K562 (cell line): ENCODE measurements around the gene MKNK1. TPM values are rescaled to one million over a fixed set of nuclear protein-coding genes. Genes with fewer than 3 reads are reported as not detected.

Experiments used
- CTCF ChIP-seq, 3 experiments: IDR thresholded peaks in 2 of 3; conservative IDR thresholded peaks in 1 of 3; 2 replicates each; pipeline ENCODE4 v1.5.1; 2011 to 2012; ENCODE audit warnings: low read length in 3 of 3, mild to moderate bottlenecking in 3 of 3, control low read depth in 2 of 3, improper control_type of control experiment in 1 of 3, inconsistent platforms in 1 of 3, low read depth in 1 of 3, mixed read lengths in 1 of 3, moderate library complexity in 1 of 3; ENCODE audit not compliant: insufficient read depth in 2 of 3
- DEAF1 ChIP-seq: fragments of 450-650 bp; formaldehyde crosslinking; IDR thresholded peaks from 2 replicates; pipeline ENCODE4 v1.4.0; 2020; ENCODE audit warnings: mild to moderate bottlenecking, moderate library complexity
- RAD21 ChIP-seq, 2 experiments: fragments of 250-450 bp in 1 of 2; fragments of 450-650 bp in 1 of 2; sonication (Bioruptor Pico) in 1 of 2; formaldehyde crosslinking in 1 of 2; IDR thresholded peaks in 1 of 2; conservative IDR thresholded peaks in 1 of 2; 2 replicates each; pipeline versions ENCODE4 v1.4.0 to v1.8.0; 2020 to 2022; ENCODE audit warnings: mild to moderate bottlenecking in 2 of 2, moderate library complexity in 1 of 2
- SNAPC5 ChIP-seq: fragments of 250-450 bp; sonication (Bioruptor Pico); IDR thresholded peaks from 2 replicates; pipeline ENCODE4 v1.8.0; 2021; ENCODE audit warnings: moderate library complexity, mild to moderate bottlenecking, inconsistent platforms
- TFAP4 ChIP-seq: sonication (generic); formaldehyde crosslinking; IDR thresholded peaks from 2 replicates; pipeline ENCODE4 v1.8.0; 2022; ENCODE audit warnings: missing genetic modification reagents, mild to moderate bottlenecking, moderate library complexity, borderline replicate concordance
- polyA plus RNA-seq, 8 experiments: library from polyadenylated mRNA; depleted of rRNA in 4 of 8; stranded (reverse) in 5 of 8; unstranded in 3 of 8; fragments of >200 nt; fragmentation: Nextera tagmentation in 2 of 8; fragmentation: Illumina TruSeq in 1 of 8; extraction: Ambion mirVana in 2 of 8; extraction: Trizol in 1 of 8; gene quantifications; 2 replicates each; pipeline versions ENCODE4 v1.2.1 to v1.2.3, GENCODE V29; 2011 to 2014; ENCODE audit warnings: inconsistent platforms in 1 of 8, missing spikeins in 1 of 8
- total RNA-seq, 7 experiments: library from RNA; depleted of rRNA in 6 of 7; stranded (reverse); fragments of >200 nt in 6 of 7; fragmentation: Illumina TruSeq in 2 of 7; extraction: Trizol in 2 of 7; gene quantifications; 2 replicates each; pipeline versions ENCODE4 v1.2.1 to v1.2.3, GENCODE V29; 2011 to 2021; ENCODE audit warnings: low replicate concordance in 1 of 7

Gene MKNK1
- total and polyA plus RNA-seq, 9 of the 15 experiments (the other 6 are each of a cell fraction or from before 2014, with no cell fraction given): 27.7 to 51.3 (median 43.7) TPM

GRCh38 chr1:46530791-46531409 is 73.2 kb downstream of the MKNK1 start (continued):
- no peak for TF ChIP-seq DEAF1 (CRISPR knock-in tag)
- TF ChIP-seq CTCF (IDR thresholded peaks at IDR 0.05 in 2 of 3, conservative IDR thresholded peaks at IDR 0.05 in 1 of 3; ENCODE audit: insufficient read depth in 2 of 3, low read depth in 1 of 3, low read length in 3 of 3): peak; percentile 36 to 45 (median 44); a peak in 4 of 6 replicates
- TF ChIP-seq SNAPC5 (CRISPR knock-in tag): no peak
- 0 out of 2 replicates have a peak, but pooled peaks have one; percentile 21 for TF ChIP-seq TFAP4
- TF ChIP-seq RAD21 (CRISPR knock-in tag; conservative IDR thresholded peaks at IDR 0.05 in 1 of 2, IDR thresholded peaks at IDR 0.05 in 1 of 2): peak in 1 of 2 experiments; percentile 29; a peak in 2 of 4 replicates
- TF ChIP-seq, all 486 proteins: peak for 5
